Measurements from ENCODE around the gene OGFOD3.

GRCh38 chr17:82416264-82416663 is 2.1 kb downstream of the OGFOD3 start:
- TF ChIP-seq CTCF (conservative IDR thresholded peaks at IDR 0.05) (no peak), ZFX (IDR thresholded peaks at IDR 0.05) (no peak)

Data from C4-2B (cell line).